GM15510 (cell line): Measurements from ENCODE around the gene PAX4.

Source experiments
- POLR2A ChIP-seq: IDR thresholded peaks from 3 replicates; pipeline ENCODE4 v1.6.1; 2011; ENCODE audit warnings: borderline replicate concordance; ENCODE audit not compliant: insufficient read length; ENCODE audit errors: extremely low read depth

The PAX4 gene

GRCh38 chr7:127580612-127581011 is 37.3 kb downstream of the PAX4 start:
- TF ChIP-seq POLR2A = no peak

- TF ChIP-seq POLR2A = no peak
These were observed 39.1 kb downstream of the PAX4 start for GRCh38 chr7:127578711-127579275.

DNA sequence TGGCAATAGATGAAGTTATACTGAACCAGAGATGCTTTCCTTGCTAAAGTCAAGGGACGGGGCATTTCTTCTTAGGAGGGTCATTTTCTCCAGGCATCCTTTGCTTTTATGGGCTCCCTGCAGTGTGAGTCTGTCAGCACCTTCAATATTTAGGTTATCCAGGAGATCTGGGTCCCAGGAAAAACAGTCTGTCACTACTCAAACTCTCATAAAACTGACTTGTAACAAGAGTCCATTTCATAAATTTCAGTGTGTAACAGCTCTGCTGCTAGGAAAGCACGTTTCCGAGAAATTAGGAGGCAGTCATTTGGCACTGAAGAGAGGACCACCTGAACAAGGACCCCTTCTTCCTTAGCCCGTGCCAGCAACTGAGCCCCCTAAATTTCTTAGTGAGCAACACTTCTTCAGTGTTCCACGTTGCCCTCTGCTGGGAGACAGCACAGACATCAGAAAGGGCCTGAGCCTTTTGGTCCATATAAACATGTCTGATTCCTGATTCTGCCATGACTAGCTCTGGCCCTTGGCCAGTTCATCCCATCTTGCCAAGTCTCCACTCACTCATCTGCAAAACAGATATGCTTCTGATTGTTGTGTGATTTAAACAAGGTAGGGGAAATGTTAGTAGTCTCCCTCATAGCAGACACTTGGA is 39.8 kb downstream of the PAX4 start:
- no peak for TF ChIP-seq POLR2A

DNA sequence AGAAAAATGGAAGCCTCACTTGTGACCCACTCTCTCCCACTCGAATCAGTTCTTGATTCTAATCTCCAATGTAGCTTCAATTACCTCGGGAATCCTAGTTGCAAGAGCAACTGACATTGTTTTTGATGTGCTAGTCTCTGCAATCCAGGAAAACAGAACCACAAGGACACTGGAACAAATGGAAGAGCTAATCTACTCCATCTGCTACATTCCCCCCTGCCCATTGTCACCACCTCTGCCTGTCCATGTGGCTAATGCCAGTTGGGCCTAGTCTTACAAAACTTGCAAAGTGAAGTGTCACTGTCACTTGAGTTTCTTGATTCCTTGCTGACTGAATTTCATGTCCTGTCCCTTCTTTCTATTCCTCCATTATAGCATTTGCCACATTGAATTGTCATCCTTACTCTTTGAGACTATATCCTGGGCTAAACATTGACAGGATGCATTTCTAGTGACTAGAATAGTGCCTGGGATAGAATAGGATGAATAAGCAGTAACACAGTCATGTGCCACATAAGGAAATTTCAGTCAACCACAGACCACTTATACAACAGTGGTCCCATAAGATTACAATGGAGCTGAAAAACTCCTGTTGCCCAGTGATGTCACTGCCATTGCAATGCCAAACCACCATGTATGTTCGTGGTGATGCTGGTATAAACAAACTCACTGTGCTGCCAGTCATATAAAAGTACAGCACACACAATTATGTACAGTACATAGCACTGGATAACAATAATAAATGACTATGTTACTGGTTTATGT is 46.0 kb downstream of the PAX4 start:
- TF ChIP-seq POLR2A = no peak

DNA sequence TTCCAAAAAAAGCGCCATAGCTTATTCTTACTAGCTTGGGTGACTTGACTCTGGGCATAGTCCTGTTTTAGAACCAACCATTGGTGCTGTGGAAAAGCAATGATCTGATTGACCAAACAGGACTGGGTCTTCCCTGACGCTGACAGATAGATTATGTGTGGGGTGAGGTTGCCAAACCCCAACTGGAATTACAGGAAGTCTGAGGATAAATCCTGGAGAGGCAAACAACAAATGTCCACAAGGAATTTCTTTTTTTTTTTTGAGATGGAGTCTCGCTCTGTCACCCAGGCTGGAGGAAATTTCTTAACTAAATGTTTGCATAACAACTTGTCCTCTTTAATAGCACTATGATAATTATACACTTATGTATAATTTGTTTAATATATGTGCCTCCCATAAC is 51.7 kb downstream of the PAX4 start:
- TF ChIP-seq POLR2A = no peak
